ENCODE measurements around the gene ANKRD44. TPM values are rescaled to one million over a fixed set of nuclear protein-coding genes. Genes with fewer than 3 reads are reported as not detected.

Gene ANKRD44
- total RNA-seq, 1 donor from 2014 or later, result 3.4 TPM

- Histone ChIP-seq H3K9ac (no peak overlapping the region), H3K9me3 (ENCODE audit: low read depth) (no peaks in the 10 kb centered on the region), H3K4me2 (no peak overlapping the region), H3K36me3 (no peaks in the 10 kb centered on the region), H3K4me1 (no peaks in the 10 kb centered on the region), H3K79me2 (ENCODE audit: low read depth) (no peaks in the 10 kb centered on the region), H3K4me3 (no peak overlapping the region), H4K20me1 (ENCODE audit: low read depth) (no peaks in the 10 kb centered on the region), H3K27ac (no peak overlapping the region), H3F3A (ENCODE audit: low read depth) (no peaks in the 10 kb centered on the region), H3K27me3 (no peaks in the 10 kb centered on the region), H2AFZ (replicated peaks) (no peak overlapping the region)
- no peaks in the 10 kb centered on the region for H3K36me3 Mint-ChIP-seq
- H3K27ac Mint-ChIP-seq, result no peak overlapping the region
- H3K4me1 Mint-ChIP-seq, result no peaks in the 10 kb centered on the region
- H3K9me3 Mint-ChIP-seq, result no peaks in the 10 kb centered on the region
- DNase-seq (ENCODE audit: low spot score), result no peak
- H3K4me3 Mint-ChIP-seq, result no peak overlapping the region
- TF ChIP-seq EZH2phosphoT487 (IDR thresholded peaks at IDR 0.05) (no peak), EZH2 (IDR thresholded peaks at IDR 0.05) (no peak)
- TF ChIP-seq, protein P1, sequence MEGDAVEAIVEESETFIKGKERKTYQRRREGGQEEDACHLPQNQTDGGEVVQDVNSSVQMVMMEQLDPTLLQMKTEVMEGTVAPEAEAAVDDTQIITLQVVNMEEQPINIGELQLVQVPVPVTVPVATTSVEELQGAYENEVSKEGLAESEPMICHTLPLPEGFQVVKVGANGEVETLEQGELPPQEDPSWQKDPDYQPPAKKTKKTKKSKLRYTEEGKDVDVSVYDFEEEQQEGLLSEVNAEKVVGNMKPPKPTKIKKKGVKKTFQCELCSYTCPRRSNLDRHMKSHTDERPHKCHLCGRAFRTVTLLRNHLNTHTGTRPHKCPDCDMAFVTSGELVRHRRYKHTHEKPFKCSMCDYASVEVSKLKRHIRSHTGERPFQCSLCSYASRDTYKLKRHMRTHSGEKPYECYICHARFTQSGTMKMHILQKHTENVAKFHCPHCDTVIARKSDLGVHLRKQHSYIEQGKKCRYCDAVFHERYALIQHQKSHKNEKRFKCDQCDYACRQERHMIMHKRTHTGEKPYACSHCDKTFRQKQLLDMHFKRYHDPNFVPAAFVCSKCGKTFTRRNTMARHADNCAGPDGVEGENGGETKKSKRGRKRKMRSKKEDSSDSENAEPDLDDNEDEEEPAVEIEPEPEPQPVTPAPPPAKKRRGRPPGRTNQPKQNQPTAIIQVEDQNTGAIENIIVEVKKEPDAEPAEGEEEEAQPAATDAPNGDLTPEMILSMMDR (IDR thresholded peaks at IDR 0.05), result no peak
- H3K27me3 Mint-ChIP-seq (ENCODE audit: insufficient read depth, low read depth), result peaks cover 9% of the 10 kb centered on the region
Measured at GRCh38 chr2:197353393-197354168, 43.0 kb upstream of the ANKRD44 start.

GRCh38 chr2:197349699-197350098 lies 39.1 kb upstream of the ANKRD44 start:
- no peaks in the 10 kb centered on the region for H3K27me3 ChIP-seq
- H3K79me2 ChIP-seq (ENCODE audit: low read depth), result no peaks in the 10 kb centered on the region
- Mint-ChIP-seq H3K4me1 (no peaks in the 10 kb centered on the region), H3K27ac (no peak overlapping the region), H3K27me3 (ENCODE audit: insufficient read depth, low read depth) (peaks cover 12% of the 10 kb centered on the region), H3K9me3 (no peaks in the 10 kb centered on the region), H3K36me3 (no peaks in the 10 kb centered on the region), H3K4me3 (no peak overlapping the region)
- no peaks in the 10 kb centered on the region for H3K4me1 ChIP-seq
- no peaks in the 10 kb centered on the region for H3K36me3 ChIP-seq
- no peaks in the 10 kb centered on the region for H3F3A ChIP-seq (ENCODE audit: low read depth)
- no peaks in the 10 kb centered on the region for H3K9me3 ChIP-seq (ENCODE audit: low read depth)
- TF ChIP-seq EZH2phosphoT487 (IDR thresholded peaks at IDR 0.05) (no peak), EZH2 (IDR thresholded peaks at IDR 0.05) (no peak)
- TF ChIP-seq, protein P1 (IDR thresholded peaks at IDR 0.05), result no peak
- H3K4me2 ChIP-seq, result no peak overlapping the region
- H2AFZ ChIP-seq (replicated peaks), result no peak overlapping the region
- DNase-seq (ENCODE audit: low spot score), result no peak
- H3K27ac ChIP-seq, result no peak overlapping the region
- no peaks in the 10 kb centered on the region for H4K20me1 ChIP-seq (ENCODE audit: low read depth)
- no peak overlapping the region for H3K9ac ChIP-seq
- H3K4me3 ChIP-seq, result no peak overlapping the region

GRCh38 chr2:197348721-197349360 lies 38.3 kb upstream of the ANKRD44 start:
- H3K27me3 ChIP-seq, result no peaks in the 10 kb centered on the region
- no peaks in the 10 kb centered on the region for H3K9me3 ChIP-seq (ENCODE audit: low read depth)
- H4K20me1 ChIP-seq (ENCODE audit: low read depth), result no peaks in the 10 kb centered on the region
- Mint-ChIP-seq H3K4me1 (no peaks in the 10 kb centered on the region), H3K36me3 (no peaks in the 10 kb centered on the region), H3K4me3 (no peak overlapping the region), H3K27me3 (ENCODE audit: insufficient read depth, low read depth) (peaks cover 12% of the 10 kb centered on the region), H3K27ac (no peak overlapping the region), H3K9me3 (no peaks in the 10 kb centered on the region)
- H3F3A ChIP-seq (ENCODE audit: low read depth), result no peaks in the 10 kb centered on the region
- H3K79me2 ChIP-seq (ENCODE audit: low read depth), result no peaks in the 10 kb centered on the region
- no peak for DNase-seq (ENCODE audit: low spot score)
- no peak overlapping the region for H3K9ac ChIP-seq
- no peak overlapping the region for H3K4me3 ChIP-seq
- TF ChIP-seq, protein P1 (IDR thresholded peaks at IDR 0.05), result no peak
- TF ChIP-seq EZH2phosphoT487 (IDR thresholded peaks at IDR 0.05) (no peak), EZH2 (IDR thresholded peaks at IDR 0.05) (no peak)
- H3K27ac ChIP-seq, result no peak overlapping the region
- H3K4me1 ChIP-seq, result no peaks in the 10 kb centered on the region
- H3K4me2 ChIP-seq, result no peak overlapping the region
- H3K36me3 ChIP-seq, result no peaks in the 10 kb centered on the region
- H2AFZ ChIP-seq (replicated peaks), result no peak overlapping the region
